G401.6 (cell line): Measurements from ENCODE around the gene DAND5.
A peak's percentile ranks its signal among the peaks of the same experiment; 100 is the strongest.

Source experiments
- FAIRE-seq: peaks from 2 replicates; lab custom pipeline; 2012; peaks lifted over from hg19 to GRCh38; lab: Jason Lieb, UNC

Gene DAND5

DNA sequence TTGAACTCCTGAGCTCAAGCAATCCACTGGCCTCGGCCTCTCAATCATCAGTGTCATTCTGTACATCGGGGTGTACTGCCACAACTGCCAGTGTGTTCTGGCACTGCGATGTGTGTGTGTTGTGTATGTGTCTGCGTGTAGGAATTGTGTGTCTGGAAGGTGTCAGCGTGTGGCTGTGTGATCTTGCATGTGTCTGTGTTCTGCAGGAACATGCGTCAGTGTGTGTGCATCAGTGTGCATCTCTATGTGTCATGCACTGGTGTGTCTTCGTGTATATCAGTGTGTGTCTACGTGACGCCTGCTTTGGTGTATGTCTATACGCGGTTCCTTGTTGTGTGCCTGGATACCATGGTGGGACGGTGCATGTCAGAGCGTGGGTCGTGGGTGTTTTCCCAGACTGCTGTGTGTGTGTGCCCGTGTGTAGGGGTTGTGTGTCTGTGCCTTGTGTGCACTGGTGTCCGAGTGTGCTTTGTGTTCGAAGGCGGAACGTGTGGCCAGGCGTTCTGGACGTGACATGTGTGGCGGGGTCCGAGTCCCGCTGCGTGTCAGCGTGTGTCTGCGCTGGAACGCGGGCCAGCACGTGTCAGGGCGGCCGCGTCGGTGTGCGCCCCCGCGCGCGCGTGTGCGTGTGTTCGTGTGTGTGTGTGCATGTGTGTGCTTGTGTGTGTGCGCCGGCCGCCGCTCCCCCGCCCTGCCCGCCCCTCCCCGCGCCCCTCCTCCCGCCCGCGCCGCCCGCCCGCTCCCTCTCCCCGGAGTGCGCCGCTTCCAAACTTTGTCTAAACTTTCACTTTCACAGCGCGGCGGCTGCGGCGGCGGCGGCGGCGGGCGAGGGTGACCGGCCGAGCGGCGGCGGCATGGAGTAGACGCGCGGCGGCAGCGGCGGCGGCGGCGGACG is 25.6 kb downstream of the DAND5 start, which contains the start of gene NFIX:
Gene NFIX, plus strand, starts transcription at position 775 of the 895 bp plus-strand sequence. CDS start 363 bp downstream, outside the sequence.
- FAIRE-seq = no peak

DNA sequence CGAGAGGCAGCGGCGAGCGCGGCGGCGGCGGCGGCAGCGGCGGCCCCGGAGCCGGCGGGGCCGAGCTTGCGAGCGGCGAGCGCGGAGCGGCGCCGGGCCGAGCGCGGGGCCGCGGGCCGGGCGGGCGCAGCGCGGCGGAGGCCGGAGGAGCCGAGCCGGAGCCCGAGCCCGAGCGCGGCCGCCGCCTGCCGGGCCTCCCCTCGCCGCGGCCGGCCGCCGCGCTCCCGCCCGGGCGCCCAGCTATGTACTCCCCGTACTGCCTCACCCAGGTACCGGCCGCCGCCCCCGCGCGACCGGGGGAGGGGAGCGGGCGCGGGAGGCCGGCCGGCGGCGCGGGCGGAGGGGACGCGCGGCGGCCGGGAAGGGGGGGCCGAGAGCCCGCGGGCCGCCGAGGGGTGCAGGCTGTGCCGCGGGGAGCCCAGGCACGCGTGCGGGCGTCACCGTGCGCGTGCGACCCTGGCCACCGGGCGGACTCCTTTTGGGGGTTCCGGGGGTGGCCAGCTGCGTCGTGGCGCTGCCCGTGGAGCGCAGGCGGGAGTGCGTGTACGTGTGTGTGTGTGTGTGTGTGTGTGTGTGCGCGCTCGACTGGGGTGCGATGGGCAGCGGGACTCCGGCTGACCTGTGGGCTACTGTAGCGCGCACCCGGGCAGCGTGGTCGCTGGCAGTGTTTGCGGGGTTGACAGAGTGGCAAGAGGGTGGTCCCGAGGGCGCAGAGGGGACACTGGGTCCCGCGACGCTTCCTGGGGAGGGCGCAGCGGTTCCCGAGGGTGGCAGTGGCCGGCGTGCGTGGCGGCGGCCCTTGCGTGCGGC is 26.4 kb downstream of the DAND5 start:
- no peak for FAIRE-seq

DNA sequence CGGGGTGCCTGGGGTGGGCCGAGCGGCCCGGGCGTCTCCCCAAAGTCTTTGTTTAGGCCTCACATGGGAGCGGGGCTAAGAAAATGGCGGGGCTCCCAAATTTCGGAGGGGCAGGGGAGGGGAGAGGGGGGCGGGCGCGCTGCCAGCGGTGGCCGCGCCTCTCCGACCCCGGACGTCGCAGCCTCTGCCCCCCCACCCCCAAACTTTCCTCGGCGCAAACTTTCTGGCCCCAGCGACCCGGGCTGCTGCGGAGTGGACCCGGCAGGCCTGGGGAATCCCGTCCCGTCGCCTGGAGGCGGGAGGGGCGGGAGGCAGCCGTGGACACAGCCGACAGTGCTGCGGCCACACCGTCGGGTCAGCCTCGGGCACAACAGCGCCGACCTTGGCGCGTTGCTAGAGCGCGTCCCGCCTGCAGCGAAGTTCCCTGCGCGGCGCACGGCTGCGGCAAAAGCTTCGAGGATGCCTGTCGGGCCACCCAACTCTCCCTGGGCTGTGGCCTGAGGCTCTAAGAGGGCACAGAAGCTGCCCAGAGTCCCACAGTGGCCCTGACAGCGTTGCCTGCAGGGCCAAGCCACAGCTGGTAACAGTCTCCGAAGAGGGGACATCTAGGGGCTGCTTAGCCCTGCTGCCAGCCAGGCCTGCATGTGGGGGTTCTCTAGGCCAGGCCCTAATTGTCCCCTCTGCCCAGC is 27.2 kb downstream of the DAND5 start:
- FAIRE-seq = no peak

DNA sequence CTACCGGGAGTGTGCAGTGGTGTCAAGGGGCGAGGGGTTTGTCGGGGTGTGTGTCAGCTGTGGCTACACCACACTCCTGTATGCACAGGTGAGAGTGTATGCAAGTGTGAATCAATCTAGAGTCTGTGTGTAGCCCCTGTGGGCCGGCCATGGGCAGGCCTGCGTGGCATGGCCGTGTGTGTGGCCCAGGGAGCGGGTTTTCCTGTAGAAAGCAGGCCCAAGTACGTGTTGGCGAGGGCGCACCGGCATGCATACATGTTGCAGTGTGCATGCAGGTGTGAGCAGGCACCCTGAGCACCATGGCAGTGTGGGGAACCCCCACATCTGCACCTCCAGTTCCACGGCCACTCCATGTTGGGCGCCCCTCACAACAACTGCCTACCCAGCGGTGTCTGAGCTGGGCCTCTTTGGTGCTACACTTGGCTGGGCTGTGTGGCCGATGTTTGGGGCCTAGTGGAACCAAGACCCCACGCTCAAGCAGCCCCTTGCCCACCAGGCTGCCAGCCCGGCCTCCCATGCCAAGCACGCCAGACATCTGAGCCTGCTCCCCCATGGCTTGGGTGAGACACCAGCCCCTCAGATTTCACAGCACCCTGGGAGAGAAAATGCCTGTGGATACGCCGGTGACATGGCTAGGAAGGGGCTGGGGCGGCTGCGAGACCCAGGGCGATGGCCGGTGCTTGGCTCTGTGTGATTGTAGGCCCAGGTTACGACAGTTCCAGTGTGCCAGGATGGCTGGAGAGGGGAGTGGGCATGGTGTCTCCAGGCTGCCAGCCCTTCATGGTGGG is 28.0 kb downstream of the DAND5 start:
- FAIRE-seq = no peak

DNA sequence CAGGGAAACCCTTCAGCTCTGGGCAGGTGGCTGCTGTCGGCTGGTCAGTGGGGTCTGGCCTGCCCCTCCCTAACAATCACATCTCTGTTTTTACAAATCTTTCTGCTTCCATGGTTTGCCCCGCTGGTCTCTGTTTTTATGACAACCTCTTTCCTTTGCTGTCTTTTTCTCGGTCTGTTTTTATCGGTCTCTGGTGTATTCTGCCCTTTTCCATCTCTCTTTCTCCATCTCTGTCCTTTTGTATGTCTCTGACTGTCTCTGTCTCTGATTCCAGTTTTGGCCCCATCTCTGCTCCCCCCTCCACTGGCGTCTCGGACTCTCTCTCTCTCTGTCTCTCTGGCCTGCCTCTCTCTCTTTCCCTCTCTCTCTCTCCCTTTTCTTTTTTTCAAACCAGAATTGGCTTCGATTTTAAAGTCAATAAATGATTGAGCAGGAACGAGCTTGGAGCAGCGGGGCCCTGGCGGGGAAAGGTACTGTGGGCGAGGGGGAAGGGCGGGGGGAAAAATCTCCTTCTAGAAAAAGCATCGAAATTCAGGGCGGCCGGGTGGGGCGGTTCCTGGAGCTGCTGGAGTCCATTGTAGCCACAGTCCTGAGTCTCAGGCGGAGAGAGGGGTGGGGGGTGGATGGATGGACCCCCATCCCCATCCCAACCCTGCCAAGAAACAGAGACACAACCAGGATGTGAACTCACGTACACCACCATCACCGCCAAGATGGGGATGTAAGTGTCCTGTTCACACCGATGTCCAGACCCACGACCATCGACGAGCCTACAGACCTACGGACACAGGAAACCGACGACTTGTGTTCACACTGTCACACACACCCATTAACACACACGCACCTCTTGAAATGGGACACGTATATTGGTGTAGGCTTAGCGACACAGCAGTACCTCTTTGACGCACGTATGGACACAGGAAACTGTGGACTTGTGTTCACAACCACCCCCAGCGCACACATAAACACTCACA is 28.9 kb downstream of the DAND5 start:
- FAIRE-seq = no peak

DNA sequence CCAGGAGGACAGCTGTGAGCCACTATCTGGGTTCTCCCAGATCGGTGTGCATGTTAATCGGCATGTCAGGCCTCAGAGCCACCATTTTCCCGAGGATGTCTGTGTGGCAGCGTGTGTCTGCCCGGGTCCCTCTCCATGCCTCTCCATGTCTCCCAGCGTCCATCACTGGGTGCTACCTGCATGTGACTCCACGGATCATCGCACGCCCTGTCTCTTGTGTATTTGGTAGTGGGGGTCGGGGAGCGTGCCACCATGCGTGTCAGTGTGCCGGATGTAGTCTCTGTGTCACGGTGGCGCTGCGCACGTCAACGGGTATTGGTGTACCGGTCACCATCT is 31.8 kb downstream of the DAND5 start:
- no peak for FAIRE-seq

DNA sequence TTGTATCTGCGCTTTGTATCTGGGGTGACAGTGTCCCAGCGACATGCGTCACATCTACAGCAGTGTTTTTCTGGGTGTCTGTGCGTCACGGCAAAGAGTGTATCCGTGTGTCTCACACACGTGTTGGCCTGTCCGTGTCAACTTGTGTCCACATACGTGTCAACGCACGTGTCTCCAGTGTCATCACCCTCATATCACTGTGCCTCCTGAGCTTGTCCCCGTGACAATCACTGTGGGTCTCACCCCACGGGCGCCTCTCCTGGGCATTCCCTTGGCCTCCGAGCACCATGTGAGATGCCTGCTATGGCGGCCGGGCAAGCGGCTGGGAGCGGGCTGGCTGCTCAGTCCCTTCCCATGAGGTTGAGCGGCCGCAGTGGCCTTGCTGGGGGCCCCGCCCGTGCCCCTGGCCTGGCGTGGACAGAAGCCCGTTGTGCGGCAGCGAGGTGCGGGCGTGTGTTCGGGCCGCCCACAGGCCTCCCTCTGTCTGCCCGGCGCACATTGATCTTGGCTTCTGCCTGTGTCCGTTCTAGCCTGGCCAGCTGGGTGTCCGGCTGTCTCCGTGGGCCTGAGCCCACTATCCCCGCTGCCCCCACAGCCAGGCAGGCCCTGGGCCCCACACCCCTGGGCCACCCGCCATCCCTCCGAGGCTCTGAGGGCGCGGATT is 32.3 kb downstream of the DAND5 start:
- FAIRE-seq = no peak

DNA sequence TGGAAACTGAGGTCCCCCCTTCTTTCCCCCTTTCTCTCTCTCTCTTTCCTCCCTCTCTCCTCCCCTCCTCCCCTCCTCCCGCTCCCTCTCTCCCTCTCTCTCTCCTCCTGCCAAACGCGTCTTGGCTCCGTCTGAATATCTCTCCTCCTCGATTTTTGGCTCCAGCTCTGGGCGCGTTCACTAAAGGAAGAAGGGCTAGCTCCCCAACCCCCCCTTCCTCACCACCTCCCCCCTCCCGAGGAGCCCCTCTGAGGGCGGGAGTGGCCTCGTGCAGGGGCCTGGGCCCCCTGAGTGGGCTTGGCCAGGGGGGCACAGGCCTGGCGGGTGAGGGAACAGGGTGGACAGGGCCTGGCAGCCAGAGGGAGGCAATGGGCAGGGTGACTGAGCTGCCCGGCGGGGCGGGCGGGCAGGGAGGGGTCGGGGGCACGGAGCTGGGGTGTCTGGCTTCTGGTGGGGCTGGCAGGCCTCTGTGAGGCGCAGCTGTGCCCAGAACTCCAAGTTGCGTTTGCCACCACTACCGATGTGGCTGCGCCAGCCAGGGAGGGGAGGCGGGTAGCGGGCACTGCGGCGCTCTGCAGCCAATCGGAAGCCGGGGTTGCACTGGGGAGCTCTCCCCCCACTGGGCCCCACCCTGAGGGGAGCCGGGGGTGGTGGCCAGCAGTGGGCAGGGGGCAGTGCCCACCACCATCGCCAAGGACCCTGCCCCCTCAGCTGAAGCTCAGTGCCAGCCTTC is 33.0 kb downstream of the DAND5 start:
- no peak for FAIRE-seq

DNA sequence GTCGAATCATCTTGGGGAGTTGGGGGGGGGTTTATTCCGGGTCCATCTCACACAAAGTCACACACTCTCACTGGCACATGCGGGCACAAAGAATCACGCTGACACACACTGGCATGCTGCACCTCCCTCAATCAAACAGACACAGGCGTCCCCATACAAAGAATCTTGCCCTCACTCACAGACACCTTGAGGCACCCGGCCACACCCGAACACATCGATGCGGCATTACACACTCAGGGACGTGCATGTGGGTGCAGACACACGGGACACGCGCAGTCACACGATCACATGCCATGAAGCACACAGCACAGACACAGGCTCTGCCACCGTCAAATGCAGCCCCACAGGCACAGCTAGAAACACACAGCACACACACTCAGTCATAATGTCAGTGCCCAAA is 33.7 kb downstream of the DAND5 start:
- no peak for FAIRE-seq

DNA sequence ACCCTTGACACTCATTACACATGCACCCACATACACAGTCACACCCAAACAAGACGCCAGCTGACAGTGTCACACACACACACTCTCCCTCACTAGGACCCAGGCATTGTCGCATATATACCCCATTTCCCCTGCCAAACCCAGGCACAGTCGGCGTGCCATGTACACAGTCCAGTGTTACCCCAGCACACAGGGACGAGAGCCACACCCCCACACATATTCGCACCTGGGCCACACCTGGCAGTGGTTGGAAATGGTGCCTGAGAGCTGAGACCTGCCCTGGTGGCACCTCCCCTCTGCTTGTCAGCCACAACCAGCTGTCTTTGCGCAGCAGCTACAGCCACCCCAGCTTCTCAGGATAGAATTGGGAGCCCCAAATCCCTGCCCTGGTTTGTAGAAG is 34.9 kb downstream of the DAND5 start:
- FAIRE-seq = no peak

DNA sequence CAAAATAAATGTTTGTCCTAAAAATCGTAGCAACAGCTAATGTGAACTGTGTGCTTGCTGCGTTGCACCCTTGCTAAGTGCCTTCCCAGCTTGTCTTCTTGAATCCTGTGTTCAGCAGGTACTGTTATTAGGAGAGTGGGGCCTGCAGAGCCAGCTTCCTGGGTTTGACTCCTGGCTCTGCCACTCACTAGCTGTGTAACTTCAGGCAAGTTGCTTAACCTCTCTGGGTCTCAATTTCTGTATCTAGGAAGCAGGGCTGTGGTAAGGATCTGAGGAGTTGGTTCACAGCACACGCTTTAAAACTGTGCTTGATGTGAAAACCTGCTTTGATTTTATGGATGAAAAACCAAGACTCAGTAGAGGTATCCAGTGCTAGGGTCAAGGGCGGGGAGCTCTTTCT is 35.9 kb downstream of the DAND5 start:
- no peak for FAIRE-seq

DNA sequence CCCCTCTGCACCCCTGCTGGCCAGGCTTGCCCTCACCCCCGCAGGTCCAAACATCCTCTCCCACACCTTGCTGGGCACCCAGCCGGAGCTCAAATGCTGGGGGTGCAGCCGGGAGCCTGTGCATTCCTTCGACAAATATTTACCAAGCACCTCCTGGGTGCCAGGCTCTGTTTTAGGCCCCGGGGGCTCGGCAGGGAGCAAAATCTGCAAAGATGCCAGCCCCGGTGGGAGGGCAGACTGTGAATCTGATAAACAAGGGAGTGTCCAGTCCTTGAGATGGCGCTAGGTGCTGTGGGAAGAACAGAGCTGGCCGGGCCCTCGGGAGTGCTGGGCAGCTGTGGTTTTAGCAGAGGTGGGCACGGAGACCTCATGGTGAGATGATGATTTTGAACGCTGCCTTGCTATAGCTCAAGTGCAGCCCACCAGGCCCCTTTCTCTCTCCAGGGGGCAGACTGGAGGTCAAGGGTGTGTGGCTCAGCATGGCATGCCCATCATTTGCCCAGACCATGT is 36.5 kb downstream of the DAND5 start:
- no peak for FAIRE-seq

DNA sequence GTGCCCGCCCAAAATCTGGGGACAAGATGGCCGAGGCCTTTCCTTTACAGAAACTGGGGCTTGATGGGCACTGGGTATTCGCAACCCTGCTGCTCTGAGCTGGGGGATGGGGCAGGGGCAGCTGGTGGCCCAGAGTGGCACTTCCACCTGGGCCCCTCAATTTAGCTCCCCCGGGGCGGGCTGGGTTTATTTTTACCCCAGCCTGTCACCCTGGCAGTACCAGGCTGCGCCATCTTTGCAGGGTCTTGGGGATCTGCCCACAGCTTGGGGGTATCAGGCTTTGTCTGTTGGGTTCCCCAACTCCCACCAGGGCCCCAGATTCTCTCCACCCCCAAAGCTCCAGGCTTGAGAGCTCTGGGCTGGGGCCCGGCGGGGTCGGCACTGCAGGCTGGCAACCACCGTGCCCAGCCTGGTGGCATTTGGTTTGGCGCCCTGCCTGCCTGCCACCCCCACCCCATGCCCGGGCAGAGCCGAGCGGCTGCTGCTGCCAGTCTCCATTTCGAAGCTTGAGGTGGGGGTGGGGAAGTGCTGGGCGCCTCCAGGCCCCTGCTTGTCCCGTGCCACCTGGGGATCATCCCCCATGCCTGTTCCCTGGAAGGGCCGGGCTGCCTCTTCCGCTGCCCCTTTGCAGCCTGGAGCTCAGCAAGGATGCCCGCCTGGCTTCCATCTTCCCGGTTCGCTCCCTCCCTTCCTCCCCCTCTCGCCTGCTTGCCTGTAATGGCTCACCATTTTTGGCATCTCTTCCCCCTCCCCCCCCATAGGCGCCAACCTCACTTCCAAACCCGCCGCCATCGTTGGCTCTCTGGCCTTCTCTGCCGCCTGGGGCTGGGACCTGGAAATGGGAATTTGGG is 37.3 kb downstream of the DAND5 start:
- FAIRE-seq = no peak

DNA sequence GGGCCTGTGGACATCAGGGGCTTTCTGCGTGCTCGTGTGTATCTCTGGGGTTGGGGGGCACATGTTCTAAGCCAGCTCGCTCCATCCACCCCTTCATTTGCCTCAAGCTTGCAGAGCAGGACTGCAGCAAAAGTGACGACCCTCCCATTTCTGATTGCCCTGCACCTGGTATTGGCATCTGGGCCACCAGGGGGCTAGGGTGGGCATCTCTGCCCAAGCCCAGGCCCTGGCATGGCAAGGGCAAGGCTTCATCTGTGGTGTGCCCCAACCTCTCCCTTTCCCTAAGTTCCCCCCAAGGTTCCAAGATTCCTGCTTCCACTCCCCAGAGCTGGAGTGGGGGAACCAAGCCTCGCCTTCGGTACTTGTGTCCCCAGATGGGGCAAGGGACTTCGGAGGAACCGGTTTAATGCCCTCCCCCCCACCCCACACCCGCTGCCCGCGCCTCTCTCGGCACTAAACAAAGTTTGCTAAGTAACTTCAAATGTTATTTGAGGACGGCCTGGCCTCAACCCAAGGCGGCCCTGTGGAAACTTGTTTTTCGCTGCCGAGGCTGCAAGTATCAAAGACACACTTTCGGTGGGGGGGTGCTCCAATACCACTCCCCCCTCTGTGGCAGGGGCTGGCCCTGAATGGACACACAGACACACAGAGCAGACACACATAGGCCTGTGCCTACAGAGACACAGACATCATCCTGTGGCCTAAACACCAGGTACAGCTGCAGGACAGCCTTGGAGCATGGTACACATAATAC is 38.1 kb downstream of the DAND5 start:
- FAIRE-seq = no peak

DNA sequence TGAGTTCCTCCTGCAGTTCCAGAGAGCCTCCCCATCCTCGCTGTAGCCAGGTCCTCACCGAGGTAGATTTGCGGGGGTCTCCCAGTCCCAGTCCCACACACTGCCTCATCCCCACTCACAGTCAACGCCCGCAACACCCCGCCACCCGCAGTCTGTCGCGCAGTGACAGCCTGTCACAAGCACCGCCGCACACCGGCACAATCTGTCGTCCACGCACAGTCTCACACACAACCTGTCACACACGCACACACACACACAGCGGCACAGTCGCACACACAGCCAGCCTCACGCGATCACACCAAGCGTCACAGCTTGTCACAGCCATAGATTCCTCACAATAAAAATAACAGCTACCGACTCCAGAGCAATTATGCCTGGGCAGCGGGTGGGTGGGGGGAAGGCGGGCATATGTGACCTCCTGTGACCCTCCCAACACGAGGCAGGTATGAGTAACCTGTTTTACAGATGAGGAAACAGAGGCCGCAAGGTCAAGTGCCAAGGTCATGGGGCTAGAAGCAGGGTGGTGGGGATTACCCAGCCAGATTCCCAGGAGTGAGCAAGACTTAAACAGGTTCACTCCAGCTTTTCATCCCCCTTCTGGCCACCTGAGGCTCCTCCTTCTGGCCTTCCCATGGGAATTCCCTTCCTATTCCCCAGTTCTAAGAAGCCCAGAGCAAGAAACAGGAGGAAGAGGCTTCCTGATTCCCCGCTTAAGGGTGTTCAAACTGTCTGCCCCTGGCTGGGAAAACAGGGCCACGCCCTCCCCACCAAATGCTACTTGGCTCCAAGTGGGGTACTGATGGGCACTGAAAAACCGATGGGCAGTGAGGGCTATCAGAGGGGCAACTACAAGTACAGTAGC is 39.8 kb downstream of the DAND5 start:
- peak; percentile 93 for FAIRE-seq
